Mammary epithelial cell (primary cell): ENCODE data around the gene COL23A1.

Experiments used
- EZH2 ChIP-seq: IDR thresholded peaks from 2 replicates; pipeline ENCODE4 v1.6.1; 2012; ENCODE audit warnings: low read length, inconsistent platforms, borderline replicate concordance
- TF ChIP-seq, protein P1 (sequence below), 2 donors: IDR thresholded peaks in 1 of 2; conservative IDR thresholded peaks in 1 of 2; 2 replicates each; pipeline ENCODE4 v1.5.1; 2011 to 2012; ENCODE audit warnings: inconsistent platforms in 2 of 2, low read length in 2 of 2, mild to moderate bottlenecking in 2 of 2, control low read depth in 1 of 2, low read depth in 1 of 2; ENCODE audit not compliant: insufficient read depth in 1 of 2; ENCODE audit errors: extremely low read depth in 1 of 2

DNA sequence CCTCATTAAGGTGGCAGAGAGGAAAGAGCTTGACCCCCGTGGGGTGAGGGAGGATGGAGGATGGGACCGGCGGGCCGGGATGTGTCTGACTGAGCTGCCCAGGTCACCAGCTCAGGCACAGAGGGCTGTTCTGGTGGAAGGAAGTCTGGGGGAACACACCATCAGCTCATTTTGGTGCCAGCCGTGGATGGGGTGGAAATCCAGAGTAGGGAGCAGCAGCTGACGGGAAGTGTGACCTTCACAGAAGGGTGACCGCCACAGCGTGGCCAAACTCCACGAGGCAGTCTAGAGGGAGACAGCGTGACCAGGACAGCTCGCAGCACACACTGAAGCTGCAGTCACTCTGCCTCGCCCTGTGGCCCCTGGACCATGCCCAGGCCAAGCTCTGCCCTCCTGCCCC is 312.3 kb downstream of the COL23A1 start:
- TF ChIP-seq, protein P1, sequence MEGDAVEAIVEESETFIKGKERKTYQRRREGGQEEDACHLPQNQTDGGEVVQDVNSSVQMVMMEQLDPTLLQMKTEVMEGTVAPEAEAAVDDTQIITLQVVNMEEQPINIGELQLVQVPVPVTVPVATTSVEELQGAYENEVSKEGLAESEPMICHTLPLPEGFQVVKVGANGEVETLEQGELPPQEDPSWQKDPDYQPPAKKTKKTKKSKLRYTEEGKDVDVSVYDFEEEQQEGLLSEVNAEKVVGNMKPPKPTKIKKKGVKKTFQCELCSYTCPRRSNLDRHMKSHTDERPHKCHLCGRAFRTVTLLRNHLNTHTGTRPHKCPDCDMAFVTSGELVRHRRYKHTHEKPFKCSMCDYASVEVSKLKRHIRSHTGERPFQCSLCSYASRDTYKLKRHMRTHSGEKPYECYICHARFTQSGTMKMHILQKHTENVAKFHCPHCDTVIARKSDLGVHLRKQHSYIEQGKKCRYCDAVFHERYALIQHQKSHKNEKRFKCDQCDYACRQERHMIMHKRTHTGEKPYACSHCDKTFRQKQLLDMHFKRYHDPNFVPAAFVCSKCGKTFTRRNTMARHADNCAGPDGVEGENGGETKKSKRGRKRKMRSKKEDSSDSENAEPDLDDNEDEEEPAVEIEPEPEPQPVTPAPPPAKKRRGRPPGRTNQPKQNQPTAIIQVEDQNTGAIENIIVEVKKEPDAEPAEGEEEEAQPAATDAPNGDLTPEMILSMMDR (conservative IDR thresholded peaks at IDR 0.05 in 1 of 2, IDR thresholded peaks at IDR 0.05 in 1 of 2; ENCODE audit: extremely low read depth in 1 of 2, insufficient read depth in 1 of 2, low read depth in 1 of 2, low read length in 2 of 2), result no peak
- TF ChIP-seq EZH2, result no peak
